Stimulated activated CD4-positive, alpha-beta T cell treated with anti-CD3 and anti-CD28 coated beads, TNF-alpha, amount 100 ng/mL, for 24 hours (primary cell): ENCODE measurements around the gene DOC2B.

ENCODE experiments used
- DNase-seq, 3 experiments: peaks; one replicate each; pipeline ENCODE4 v3.0.0-alpha.2; 2020; ENCODE audit warnings: low read depth in 3 of 3

DOC2B gene

GRCh38 chr17:163514-164098 is 17.8 kb downstream of the DOC2B start:
- no peak for DNase-seq

- no peak for DNase-seq
These were observed 18.8 kb downstream of the DOC2B start for GRCh38 chr17:162689-163088.

- no peak for DNase-seq
These were observed 20.0 kb downstream of the DOC2B start for GRCh38 chr17:161481-161880.

GRCh38 chr17:160336-160735 is 21.1 kb downstream of the DOC2B start:
- no peak for DNase-seq

GRCh38 chr17:159609-160008 is 21.8 kb downstream of the DOC2B start:
- DNase-seq, result no peak

GRCh38 chr17:158379-158778 is 23.1 kb downstream of the DOC2B start:
- no peak for DNase-seq

- no peak for DNase-seq
These were observed 23.5 kb downstream of the DOC2B start for GRCh38 chr17:157901-158300.

GRCh38 chr17:156946-157345 is 24.5 kb downstream of the DOC2B start:
- DNase-seq, result no peak

- DNase-seq, result no peak
These were observed 25.3 kb downstream of the DOC2B start for GRCh38 chr17:156094-156621.

- DNase-seq, result no peak
These were observed 25.9 kb downstream of the DOC2B start for GRCh38 chr17:155576-155975.

- DNase-seq, result no peak
These were observed 27.6 kb downstream of the DOC2B start for GRCh38 chr17:153851-154250.

- DNase-seq, result no peak
These were observed 28.5 kb downstream of the DOC2B start for GRCh38 chr17:152860-153420.

GRCh38 chr17:151886-152859 is 29.3 kb downstream of the DOC2B start:
- DNase-seq, result no peak

- DNase-seq, result no peak
These were observed 30.4 kb downstream of the DOC2B start for GRCh38 chr17:151004-151403.

- DNase-seq, result no peak
These were observed 31.4 kb downstream of the DOC2B start for GRCh38 chr17:149897-150584.

- DNase-seq, result no peak
These were observed 32.2 kb downstream of the DOC2B start for GRCh38 chr17:149231-149630.

- DNase-seq, result no peak
These were observed 32.7 kb downstream of the DOC2B start for GRCh38 chr17:148757-149156.

GRCh38 chr17:147796-148740 is 33.4 kb downstream of the DOC2B start:
- DNase-seq, result no peak

- no peak for DNase-seq
These were observed 34.3 kb downstream of the DOC2B start for GRCh38 chr17:146983-147761.

- no peak for DNase-seq
These were observed 34.9 kb downstream of the DOC2B start for GRCh38 chr17:146546-146945.
